Colonic mucosa (tissue), 4 donors: ENCODE data around the gene MEIKIN. TPM values are rescaled to one million over a fixed set of nuclear protein-coding genes. Genes with fewer than 3 reads are reported as not detected.

Experiments
- DNase-seq: peaks from one replicate; pipeline ENCODE4 v3.0.0-alpha.2; 2020
- H3K27ac ChIP-seq: fragments of 200-600 bp; one replicate; pipeline ENCODE4 v1.8.0; 2021
- H3K27me3 ChIP-seq: fragments of 200-600 bp; one replicate; pipeline ENCODE4 v1.8.0; 2021
- H3K36me3 ChIP-seq: fragments of 200-600 bp; one replicate; pipeline ENCODE4 v1.8.0; 2021
- H3K4me1 ChIP-seq: fragments of 200-600 bp; one replicate; pipeline ENCODE4 v1.8.0; 2021; ENCODE audit warnings: mild to moderate bottlenecking
- H3K4me3 ChIP-seq: fragments of 200-600 bp; one replicate; pipeline ENCODE4 v1.8.0; 2021
- H3K9ac ChIP-seq, 2 donors: one replicate each; pipeline ENCODE4 v1.7.0; 2013; ENCODE audit warnings: control low read depth in 2 of 2, low read depth in 2 of 2, low read length in 2 of 2
- H3K9me3 ChIP-seq: fragments of 200-600 bp; one replicate; pipeline ENCODE4 v1.8.0; 2021
- intact Hi-C: fragments of 100-400 bp; cut with DNase I; formaldehyde crosslinking; loops from one replicate; pipeline ENCODE4 v1.14.1; 2022
- total RNA-seq, 2 donors: library from RNA; stranded (reverse); fragmentation: NEBNext Ultra II Directional in 1 of 2; extraction: Animal tissue kit (Norgen Biotek cat#: 25700) in 1 of 2; gene quantifications; one replicate each; pipeline ENCODE4 v1.2.1, GENCODE V29; 2021
- TF ChIP-seq, protein P1 (sequence below): fragments of 200-600 bp; IDR thresholded peaks from one replicate; pipeline ENCODE4 v1.8.0; 2022; ENCODE audit warnings: antibody characterized with exemption, mild to moderate bottlenecking
- donor health status: healthy.
- donor health status: DM: no; HTN: no; CAD: no.
- donor health status: DM: no; HTN: no; CAD: no.

MEIKIN gene
- total RNA-seq, 2 donors from 2014 or later, result not detected

- TF ChIP-seq, protein P1, sequence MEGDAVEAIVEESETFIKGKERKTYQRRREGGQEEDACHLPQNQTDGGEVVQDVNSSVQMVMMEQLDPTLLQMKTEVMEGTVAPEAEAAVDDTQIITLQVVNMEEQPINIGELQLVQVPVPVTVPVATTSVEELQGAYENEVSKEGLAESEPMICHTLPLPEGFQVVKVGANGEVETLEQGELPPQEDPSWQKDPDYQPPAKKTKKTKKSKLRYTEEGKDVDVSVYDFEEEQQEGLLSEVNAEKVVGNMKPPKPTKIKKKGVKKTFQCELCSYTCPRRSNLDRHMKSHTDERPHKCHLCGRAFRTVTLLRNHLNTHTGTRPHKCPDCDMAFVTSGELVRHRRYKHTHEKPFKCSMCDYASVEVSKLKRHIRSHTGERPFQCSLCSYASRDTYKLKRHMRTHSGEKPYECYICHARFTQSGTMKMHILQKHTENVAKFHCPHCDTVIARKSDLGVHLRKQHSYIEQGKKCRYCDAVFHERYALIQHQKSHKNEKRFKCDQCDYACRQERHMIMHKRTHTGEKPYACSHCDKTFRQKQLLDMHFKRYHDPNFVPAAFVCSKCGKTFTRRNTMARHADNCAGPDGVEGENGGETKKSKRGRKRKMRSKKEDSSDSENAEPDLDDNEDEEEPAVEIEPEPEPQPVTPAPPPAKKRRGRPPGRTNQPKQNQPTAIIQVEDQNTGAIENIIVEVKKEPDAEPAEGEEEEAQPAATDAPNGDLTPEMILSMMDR, result no peak
- no peak for DNase-seq
- Histone ChIP-seq H3K27ac (no peak overlapping the region), H3K9ac (no peak overlapping the region), H3K27me3 (no peaks in the 10 kb centered on the region), H3K36me3 (no peaks in the 10 kb centered on the region), H3K4me3 (no peak overlapping the region), H3K9me3 (no peaks in the 10 kb centered on the region), H3K4me1 (no peaks in the 10 kb centered on the region)
- intact Hi-C loops, result no loop called here
Measured at GRCh38 chr5:131787736-131788135, 157.7 kb downstream of the MEIKIN start.

DNA sequence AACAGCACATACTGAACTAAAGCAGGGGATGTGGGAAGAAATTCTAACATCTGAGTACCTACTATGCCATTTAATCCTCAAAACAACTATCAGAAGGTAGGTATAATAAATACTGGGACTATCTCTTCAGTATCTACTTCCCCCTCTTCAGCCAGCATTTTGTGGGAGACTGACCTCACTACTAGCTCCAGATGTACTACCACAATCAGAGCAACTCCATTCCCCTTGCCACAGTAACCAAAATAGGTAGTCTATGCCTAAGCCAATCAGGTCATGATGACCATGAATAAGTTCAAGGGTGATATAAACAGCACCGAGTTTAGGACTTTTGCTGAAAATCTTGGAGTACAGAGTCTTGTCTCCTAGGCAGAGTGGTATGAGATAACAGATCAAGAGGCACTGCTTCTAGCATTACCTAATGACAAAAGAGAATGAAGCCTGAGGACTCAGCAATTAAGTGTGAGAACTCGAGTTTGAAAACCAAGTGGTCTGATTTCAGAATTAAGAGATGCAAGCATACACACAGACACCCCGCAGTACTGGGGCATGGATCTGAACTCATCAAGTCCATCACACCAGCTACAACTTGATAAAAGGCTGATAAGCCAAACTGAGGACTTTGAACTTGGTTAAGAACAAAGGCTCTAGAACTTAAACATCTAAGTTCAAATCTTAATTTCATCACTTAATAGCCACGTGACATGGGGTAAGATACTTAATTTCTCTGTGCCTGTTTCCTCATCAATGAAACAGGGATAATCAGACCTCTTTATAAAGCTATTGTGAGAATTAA is 158.4 kb downstream of the MEIKIN start:
- DNase-seq, result no peak
- intact Hi-C loops, result no loop called here

DNA sequence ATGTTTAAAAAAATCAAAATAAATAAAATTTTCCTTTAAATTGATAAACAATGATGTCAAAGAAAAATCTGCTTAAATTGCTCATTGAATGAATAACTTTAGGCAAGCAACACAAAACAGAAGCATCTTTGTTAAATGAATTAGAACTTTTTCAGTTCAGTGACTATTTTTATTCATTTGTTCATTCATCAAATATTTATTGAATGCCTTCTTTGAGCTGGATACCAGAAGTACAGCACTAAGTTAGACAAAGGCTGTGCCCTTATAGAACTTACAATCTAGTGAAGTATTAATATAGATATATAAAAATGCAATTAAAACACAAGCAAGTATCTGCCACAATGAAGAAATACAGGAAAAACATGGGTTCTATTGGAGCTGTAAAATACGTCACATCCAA is 159.4 kb downstream of the MEIKIN start:
- no peak overlapping the region for H3K27ac ChIP-seq
- intact Hi-C loops, result no loop called here

More for the DNA sequence above, 158.4 kb downstream of the MEIKIN start:
- no peaks in the 10 kb centered on the region for H3K27me3 ChIP-seq
- no peaks in the 10 kb centered on the region for H3K4me1 ChIP-seq
- H3K27ac ChIP-seq, result no peak overlapping the region
- no peak overlapping the region for H3K4me3 ChIP-seq
- no peak overlapping the region for H3K9ac ChIP-seq
- no peaks in the 10 kb centered on the region for H3K36me3 ChIP-seq
- no peaks in the 10 kb centered on the region for H3K9me3 ChIP-seq
- TF ChIP-seq, protein P1, result no peak

DNA sequence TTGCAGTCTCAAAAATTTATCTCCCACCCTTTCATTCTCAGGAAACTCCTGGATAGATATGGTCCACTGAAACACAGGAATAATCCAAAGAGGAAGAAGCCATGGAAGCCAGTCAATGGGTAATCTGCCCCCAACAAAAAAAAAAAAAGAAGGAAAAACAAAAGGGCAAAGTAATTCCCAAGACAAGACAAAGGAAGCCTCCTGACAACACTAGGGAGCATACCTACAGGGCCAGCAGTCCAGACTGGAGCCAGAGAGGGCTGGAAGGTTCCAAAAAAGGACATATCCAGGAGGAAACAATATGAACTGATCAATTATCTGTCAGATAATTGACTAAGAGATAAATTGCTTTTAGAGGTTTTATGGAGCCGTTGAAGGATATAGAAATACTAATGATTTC is 161.6 kb downstream of the MEIKIN start:
- no peaks in the 10 kb centered on the region for H3K9me3 ChIP-seq
- no peaks in the 10 kb centered on the region for H3K27me3 ChIP-seq
- H3K4me3 ChIP-seq, result no peak overlapping the region
- H3K4me1 ChIP-seq, result no peaks in the 10 kb centered on the region
- intact Hi-C loops, result no loop called here
- H3K9ac ChIP-seq, result no peak overlapping the region
- TF ChIP-seq, protein P1, result no peak
- H3K27ac ChIP-seq, result no peak overlapping the region
- no peak for DNase-seq
- H3K36me3 ChIP-seq, result no peaks in the 10 kb centered on the region

More for the DNA sequence above, 159.4 kb downstream of the MEIKIN start:
- TF ChIP-seq, protein P1, result no peak
- DNase-seq, result no peak
- no peaks in the 10 kb centered on the region for H3K9me3 ChIP-seq
- H3K4me1 ChIP-seq, result no peaks in the 10 kb centered on the region
- no peaks in the 10 kb centered on the region for H3K27me3 ChIP-seq
- no peak overlapping the region for H3K9ac ChIP-seq
- H3K4me3 ChIP-seq, result no peak overlapping the region
- no peaks in the 10 kb centered on the region for H3K36me3 ChIP-seq

- no peak for DNase-seq
- Histone ChIP-seq H3K4me1 (no peaks in the 10 kb centered on the region), H3K9me3 (no peaks in the 10 kb centered on the region), H3K27ac (no peak overlapping the region), H3K9ac (no peak overlapping the region), H3K36me3 (no peaks in the 10 kb centered on the region), H3K27me3 (no peaks in the 10 kb centered on the region), H3K4me3 (no peak overlapping the region)
- intact Hi-C loops, result no loop called here
- TF ChIP-seq, protein P1, result no peak
Measured at GRCh38 chr5:131783357-131783756, 162.1 kb downstream of the MEIKIN start.
